IPS-18a (cell line): ENCODE data around the gene HIPK2.

ENCODE experiments used
- H3K27ac ChIP-seq: one replicate; pipeline ENCODE4 v1.5.1; 2013; ENCODE audit warnings: low read length
- H3K27me3 ChIP-seq: one replicate; pipeline ENCODE4 v1.6.1; 2013; ENCODE audit warnings: mild to moderate bottlenecking, low read length; ENCODE audit not compliant: control insufficient read depth, insufficient read depth
- H3K36me3 ChIP-seq: one replicate; pipeline ENCODE4 v1.6.1; 2013; ENCODE audit warnings: low read depth, low read length; ENCODE audit not compliant: control insufficient read depth
- H3K4me1 ChIP-seq: one replicate; pipeline ENCODE4 v1.6.1; 2013; ENCODE audit warnings: low read depth, low read length; ENCODE audit not compliant: control insufficient read depth
- H3K4me3 ChIP-seq: one replicate; pipeline ENCODE4 v1.5.1; 2013; ENCODE audit warnings: low read length
- H3K9ac ChIP-seq: one replicate; pipeline ENCODE4 v1.6.1; 2013; ENCODE audit warnings: mild to moderate bottlenecking, low read length, moderate library complexity
- H3K9me3 ChIP-seq: one replicate; pipeline ENCODE4 v1.6.1; 2013; ENCODE audit warnings: low read depth, low read length; ENCODE audit not compliant: control insufficient read depth

The HIPK2 gene

GRCh38 chr7:139540203-139540602 lies 237.6 kb downstream of the HIPK2 start:
- Histone ChIP-seq H3K4me3 (no peak overlapping the region), H3K27me3 (no peaks in the 10 kb centered on the region)

DNA sequence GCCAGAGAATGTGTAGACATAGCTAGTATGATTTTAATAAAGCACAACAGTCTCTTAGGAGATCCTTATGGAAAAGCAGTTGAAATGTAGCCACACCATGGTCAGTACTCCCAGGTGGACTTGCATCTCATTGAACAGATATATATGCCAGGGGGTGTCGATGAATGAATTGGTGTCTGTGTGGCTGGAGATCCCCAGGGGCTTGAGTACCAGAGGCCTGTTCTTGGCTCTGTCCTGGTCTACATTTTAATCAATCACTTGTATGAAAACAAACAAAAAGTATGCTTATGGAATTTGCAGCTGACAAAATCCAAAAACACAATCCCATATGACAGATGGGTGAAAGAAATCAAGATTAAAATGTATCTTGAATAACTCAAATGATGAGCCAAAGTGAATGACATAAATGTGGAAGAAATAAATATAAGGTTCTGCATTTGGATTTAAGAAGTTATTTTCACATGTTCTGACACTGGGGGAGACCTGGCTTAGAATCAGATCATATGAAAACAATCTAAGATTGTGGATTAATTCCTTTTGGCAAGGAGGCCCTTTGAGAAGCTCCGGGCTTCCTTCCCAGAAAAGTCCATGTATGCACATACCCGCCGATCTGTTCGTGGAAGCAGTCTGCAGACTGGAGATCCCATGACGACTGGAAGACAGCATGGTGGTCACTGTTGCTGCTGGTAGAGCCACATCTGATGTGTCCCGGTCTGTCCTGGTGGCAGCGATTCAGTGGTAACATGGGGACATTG lies 238.7 kb downstream of the HIPK2 start:
- H3K9me3 ChIP-seq = no peaks in the 10 kb centered on the region
- no peaks in the 10 kb centered on the region for H3K36me3 ChIP-seq
- no peak overlapping the region for H3K4me3 ChIP-seq
- no peak overlapping the region for H3K27ac ChIP-seq
- no peak overlapping the region for H3K9ac ChIP-seq
- peaks cover 10% of the 10 kb centered on the region for H3K4me1 ChIP-seq
- H3K27me3 ChIP-seq = no peaks in the 10 kb centered on the region

More at GRCh38 chr7:139540203-139540602, 237.6 kb downstream of the HIPK2 start:
- no peak overlapping the region for H3K27ac ChIP-seq
- H3K36me3 ChIP-seq = no peaks in the 10 kb centered on the region
- peaks cover 10% of the 10 kb centered on the region for H3K4me1 ChIP-seq
- H3K9ac ChIP-seq = no peak overlapping the region
- no peaks in the 10 kb centered on the region for H3K9me3 ChIP-seq

DNA sequence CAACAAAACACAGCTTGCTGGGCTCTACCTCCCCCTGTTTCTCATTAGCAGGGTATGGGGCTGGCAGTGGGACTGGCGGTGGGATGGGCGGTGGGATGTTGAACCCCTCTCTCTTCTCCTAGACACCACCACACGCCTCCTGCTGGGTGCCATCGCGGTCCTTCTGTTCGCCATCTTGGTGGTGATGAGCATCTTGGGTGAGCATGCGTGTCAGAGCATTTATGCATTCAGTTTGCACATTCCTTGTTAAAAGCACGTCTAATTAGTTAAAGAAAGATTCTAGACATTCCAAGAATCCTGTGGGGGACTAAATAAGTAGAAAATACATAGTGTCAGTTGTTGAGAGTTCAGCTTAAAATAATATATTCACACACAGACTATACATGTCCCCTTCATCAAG lies 241.6 kb downstream of the HIPK2 start:
- Histone ChIP-seq H3K9me3 (no peaks in the 10 kb centered on the region), H3K4me3 (no peak overlapping the region), H3K36me3 (no peaks in the 10 kb centered on the region), H3K27me3 (no peaks in the 10 kb centered on the region), H3K27ac (no peak overlapping the region), H3K4me1 (peaks cover under 1% of the 10 kb centered on the region), H3K9ac (no peak overlapping the region)

- H3K36me3 ChIP-seq = no peaks in the 10 kb centered on the region
- no peaks in the 10 kb centered on the region for H3K9me3 ChIP-seq
- no peak overlapping the region for H3K27ac ChIP-seq
- H3K9ac ChIP-seq = no peak overlapping the region
- H3K4me3 ChIP-seq = no peak overlapping the region
- H3K27me3 ChIP-seq = no peaks in the 10 kb centered on the region
- H3K4me1 ChIP-seq = no peaks in the 10 kb centered on the region
Observed at GRCh38 chr7:139534966-139535651, 242.7 kb downstream of the HIPK2 start.

GRCh38 chr7:139534096-139534495 lies 243.7 kb downstream of the HIPK2 start:
- Histone ChIP-seq H3K36me3 (no peaks in the 10 kb centered on the region), H3K27ac (no peak overlapping the region), H3K9ac (no peak overlapping the region), H3K4me3 (no peak overlapping the region), H3K9me3 (no peaks in the 10 kb centered on the region), H3K27me3 (no peaks in the 10 kb centered on the region), H3K4me1 (no peaks in the 10 kb centered on the region)

DNA sequence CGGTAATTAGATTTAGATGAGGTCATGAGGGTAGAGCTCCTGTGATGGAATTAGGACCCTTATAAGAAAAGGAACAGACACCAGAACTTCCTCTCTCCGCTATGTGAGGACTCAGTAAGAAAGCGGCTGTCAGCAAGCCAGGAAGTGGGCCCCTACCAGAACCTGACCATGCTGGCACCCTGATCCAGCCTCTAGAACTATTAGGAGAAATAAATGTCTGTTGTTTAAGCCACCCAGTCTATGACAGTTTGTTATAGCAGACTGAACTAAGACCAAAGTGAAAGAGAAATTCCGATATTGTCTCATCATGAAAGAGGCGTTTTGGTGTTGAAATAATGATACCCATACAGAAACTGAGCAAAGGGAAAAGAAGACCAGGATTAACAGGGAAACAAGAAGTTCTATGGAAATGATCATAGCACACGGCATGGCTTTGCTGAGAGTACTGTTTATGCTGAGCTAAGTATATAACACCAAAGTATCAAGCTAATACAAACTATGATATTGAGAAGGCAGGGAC lies 245.1 kb downstream of the HIPK2 start:
- H3K9ac ChIP-seq = no peak overlapping the region
- no peaks in the 10 kb centered on the region for H3K27me3 ChIP-seq
- H3K4me3 ChIP-seq = no peak overlapping the region
- H3K36me3 ChIP-seq = no peaks in the 10 kb centered on the region
- H3K4me1 ChIP-seq = no peaks in the 10 kb centered on the region
- no peak overlapping the region for H3K27ac ChIP-seq
- no peaks in the 10 kb centered on the region for H3K9me3 ChIP-seq

GRCh38 chr7:139531094-139531493 lies 246.7 kb downstream of the HIPK2 start:
- H3K27ac ChIP-seq = no peak overlapping the region

DNA sequence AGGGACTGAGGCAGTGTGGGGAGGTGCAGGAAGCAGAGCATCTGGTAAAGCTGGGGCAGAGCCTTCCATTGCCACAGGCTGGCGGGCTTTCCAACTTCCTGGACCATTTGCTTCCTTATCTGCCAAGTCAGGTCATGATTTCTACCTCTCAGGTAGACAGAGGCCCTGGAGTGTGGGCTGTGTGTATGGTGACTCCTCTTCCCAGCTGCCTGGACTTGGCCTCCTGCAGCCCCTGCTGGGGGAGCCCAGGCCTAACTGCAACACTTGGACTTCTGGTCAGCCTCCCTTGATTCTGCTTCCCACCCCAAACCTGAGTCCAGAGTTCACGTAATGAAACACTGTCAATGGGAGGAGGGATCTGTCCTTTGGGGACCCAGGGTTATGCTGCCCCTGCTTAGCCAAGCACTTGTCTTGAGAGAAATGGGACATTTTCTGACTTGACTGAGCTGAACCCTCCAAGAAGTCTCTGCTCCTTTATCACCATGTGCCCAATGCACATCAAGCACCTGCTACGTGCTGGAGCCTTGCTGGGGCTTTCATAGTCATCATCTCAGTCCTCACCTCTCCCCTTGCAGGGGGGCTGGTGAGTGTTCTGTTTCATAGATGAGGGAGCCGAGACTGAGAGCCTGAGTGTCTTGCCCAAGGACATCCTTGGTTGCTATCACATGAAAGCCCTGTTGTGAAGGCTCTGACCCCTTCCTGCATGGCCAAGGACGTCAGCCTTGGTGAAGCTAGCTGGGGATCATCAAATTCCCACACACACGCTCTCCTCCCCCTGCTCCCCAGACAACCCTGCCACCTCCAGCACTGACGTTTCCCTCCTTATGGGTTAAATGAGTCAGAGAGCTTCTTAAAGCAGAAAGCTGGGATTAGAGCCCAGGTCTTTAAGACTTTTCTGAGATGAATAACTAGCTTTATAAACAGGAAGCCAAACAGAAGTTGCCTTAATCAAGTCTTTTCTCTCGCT lies 250.9 kb downstream of the HIPK2 start:
- no peaks in the 10 kb centered on the region for H3K36me3 ChIP-seq
- no peaks in the 10 kb centered on the region for H3K9me3 ChIP-seq
- H3K27me3 ChIP-seq = peaks cover 38% of the 10 kb centered on the region
- H3K4me1 ChIP-seq = no peaks in the 10 kb centered on the region
- no peak overlapping the region for H3K27ac ChIP-seq
- no peak overlapping the region for H3K9ac ChIP-seq
- H3K4me3 ChIP-seq = no peak overlapping the region

More at GRCh38 chr7:139531094-139531493, 246.7 kb downstream of the HIPK2 start:
- Histone ChIP-seq H3K4me1 (no peaks in the 10 kb centered on the region), H3K9ac (no peak overlapping the region), H3K36me3 (no peaks in the 10 kb centered on the region), H3K9me3 (no peaks in the 10 kb centered on the region), H3K4me3 (no peak overlapping the region), H3K27me3 (peaks cover 3% of the 10 kb centered on the region)

DNA sequence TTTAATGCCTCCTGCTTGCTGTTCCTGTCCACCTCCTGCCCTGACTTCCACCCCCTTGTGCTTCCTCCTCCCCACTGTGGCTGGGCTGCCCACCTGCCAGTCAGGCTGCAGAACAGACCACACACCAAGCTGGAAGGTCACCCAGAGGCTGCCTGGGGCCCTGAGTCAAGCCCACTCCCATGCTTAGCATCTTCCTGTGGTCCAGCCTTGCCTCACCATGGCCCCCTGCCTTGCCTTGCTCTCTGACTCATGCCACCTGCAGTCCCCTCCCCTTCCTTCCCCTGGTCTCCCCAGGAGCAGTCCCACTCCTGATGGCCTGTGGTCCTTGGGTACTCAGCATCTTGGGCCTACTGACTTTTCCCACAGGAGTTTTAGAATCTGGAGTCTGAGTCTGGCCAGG lies 252.0 kb downstream of the HIPK2 start:
- Histone ChIP-seq H3K4me1 (no peaks in the 10 kb centered on the region), H3K27me3 (peaks cover 47% of the 10 kb centered on the region), H3K36me3 (no peaks in the 10 kb centered on the region), H3K27ac (no peak overlapping the region), H3K9ac (no peak overlapping the region), H3K9me3 (no peaks in the 10 kb centered on the region), H3K4me3 (no peak overlapping the region)

- no peaks in the 10 kb centered on the region for H3K9me3 ChIP-seq
- no peak overlapping the region for H3K4me3 ChIP-seq
- H3K4me1 ChIP-seq = no peaks in the 10 kb centered on the region
- no peak overlapping the region for H3K27ac ChIP-seq
- H3K9ac ChIP-seq = no peak overlapping the region
- H3K27me3 ChIP-seq = peaks cover 47% of the 10 kb centered on the region
- no peaks in the 10 kb centered on the region for H3K36me3 ChIP-seq
Observed at GRCh38 chr7:139525239-139525638, 252.6 kb downstream of the HIPK2 start.
